H1 (cell line): ENCODE data around the gene HMCN2. TPM values are rescaled to one million over a fixed set of nuclear protein-coding genes. Genes with fewer than 3 reads are reported as not detected.

Experiments used
- BRCA1 ChIP-seq: IDR thresholded peaks from 2 replicates; pipeline ENCODE4 v1.6.1; 2012; ENCODE audit warnings: low read depth, low read length, improper control_type of control experiment
- CEBPB ChIP-seq: IDR thresholded peaks from 2 replicates; pipeline ENCODE4 v1.6.1; 2012; ENCODE audit warnings: low read depth, low read length
- EP300 ChIP-seq, 2 experiments: IDR thresholded peaks; 1 replicate in 1 of 2; 2 replicates in 1 of 2; pipeline ENCODE4 v1.6.1; 2011 to 2012; ENCODE audit warnings: low read depth in 2 of 2, low read length in 2 of 2, mild to moderate bottlenecking in 2 of 2, borderline replicate concordance in 1 of 2, inconsistent platforms in 1 of 2, moderate library complexity in 1 of 2
- RXRA ChIP-seq: IDR thresholded peaks from 2 replicates; pipeline ENCODE4 v1.6.1; 2011; ENCODE audit warnings: low read depth, mild to moderate bottlenecking, low read length, moderate library complexity; ENCODE audit not compliant: insufficient read depth
- SIRT6 ChIP-seq: IDR thresholded peaks from one replicate; pipeline ENCODE4 v1.7.1; 2012; ENCODE audit warnings: low read length, inconsistent platforms
- SP1 ChIP-seq: IDR thresholded peaks from 2 replicates; pipeline ENCODE4 v1.6.1; 2011; ENCODE audit warnings: low read depth, low read length
- SP2 ChIP-seq: IDR thresholded peaks from 2 replicates; pipeline ENCODE4 v1.6.1; 2012; ENCODE audit warnings: mild to moderate bottlenecking, low read length, inconsistent platforms
- TAF7 ChIP-seq: optimal IDR thresholded peaks from 2 replicates; pipeline ENCODE3; 2011; ENCODE audit warnings: low read depth, mild to moderate bottlenecking, inconsistent platforms, low read length, moderate library complexity, borderline replicate concordance
- polyA plus RNA-seq, 7 experiments: library from polyadenylated mRNA; depleted of rRNA in 3 of 7; stranded (reverse) in 5 of 7; unstranded in 2 of 7; fragments of >200 nt in 5 of 7; fragments of 200-250 nt in 2 of 7; gene quantifications; 1 replicate in 5 of 7; 2 replicates in 1 of 7; 4 replicates in 1 of 7; pipeline versions ENCODE4 v1.2.1 to v1.2.3, GENCODE V29; 2011 to 2013; ENCODE audit warnings: missing spikeins in 2 of 7, mixed read lengths in 2 of 7
- total RNA-seq: library from RNA; stranded (reverse); fragmentation: NEBNext Ultra II Directional; extraction: Animal tissue kit (Norgen Biotek cat#: 25700); gene quantifications from 2 replicates; pipeline ENCODE4 v1.2.1, GENCODE V29; 2021
- TF ChIP-seq, protein P1 (sequence below), 3 experiments: IDR thresholded peaks; 1 replicate in 2 of 3; 2 replicates in 1 of 3; pipeline versions ENCODE4 v1.5.1 to v1.6.1; 2011; ENCODE audit warnings: low read length in 3 of 3, mild to moderate bottlenecking in 3 of 3, inconsistent platforms in 2 of 3, low read depth in 1 of 3, moderate library complexity in 1 of 3; ENCODE audit not compliant: insufficient read depth in 1 of 3; ENCODE audit errors: control extremely low read depth in 1 of 3

HMCN2 gene
- total and polyA plus RNA-seq, 2 of the 8 experiments (the other 6 are each of a cell fraction or from before 2014, with no cell fraction given) = 5.0 to 9.1 TPM

DNA sequence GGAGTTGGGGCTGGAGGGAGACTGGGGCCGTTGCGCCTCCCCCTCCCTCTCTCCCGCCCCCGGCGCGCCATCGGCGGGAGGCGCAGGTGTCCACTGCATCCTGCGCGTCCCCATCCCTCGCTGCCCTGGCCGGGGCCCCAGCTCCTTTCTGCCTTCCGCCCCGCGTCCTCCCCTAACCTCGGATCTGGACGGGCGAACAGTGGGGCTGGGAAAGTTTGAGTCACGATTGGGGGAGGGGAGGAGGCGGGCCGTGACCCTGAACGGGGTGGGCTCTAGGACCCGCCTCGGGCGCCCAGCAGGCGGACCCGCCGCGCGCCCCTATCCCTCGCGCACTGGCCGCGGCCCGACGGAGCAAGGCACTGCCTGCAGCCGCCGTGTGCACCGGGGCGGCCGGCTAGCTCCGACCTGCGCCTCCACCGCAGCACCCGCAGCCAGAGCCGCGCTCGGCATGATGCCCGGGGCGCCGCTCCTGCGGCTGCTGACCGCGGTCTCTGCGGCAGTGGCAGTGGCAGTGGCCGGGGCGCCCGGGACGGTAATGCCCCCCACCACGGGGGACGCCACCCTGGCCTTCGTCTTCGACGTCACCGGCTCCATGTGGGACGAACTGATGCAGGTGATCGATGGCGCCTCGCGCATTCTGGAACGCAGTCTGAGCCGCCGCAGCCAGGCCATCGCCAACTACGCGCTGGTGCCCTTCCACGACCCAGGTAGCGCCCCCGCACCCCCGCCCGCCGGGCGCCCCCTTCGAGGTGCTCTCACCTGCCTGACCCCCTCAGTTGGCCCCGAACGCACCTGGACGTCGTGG, at the start of gene HMCN2 (continued):
- TF ChIP-seq EP300 (IDR thresholded peaks at IDR 0.05; ENCODE audit: borderline replicate concordance in 1 of 2, low read depth in 2 of 2, low read length in 2 of 2) (peak in 1 of 2 experiments; percentile 59; a peak in 1 of 3 replicates), SIRT6 (no peak), RXRA (no peak), CEBPB (no peak), BRCA1 (no peak), SP2 (no peak), SP1 (0 out of 2 replicates have a peak, but pooled peaks have one; percentile 22), TAF7 (peak; percentile 36)
- TF ChIP-seq, protein P1, sequence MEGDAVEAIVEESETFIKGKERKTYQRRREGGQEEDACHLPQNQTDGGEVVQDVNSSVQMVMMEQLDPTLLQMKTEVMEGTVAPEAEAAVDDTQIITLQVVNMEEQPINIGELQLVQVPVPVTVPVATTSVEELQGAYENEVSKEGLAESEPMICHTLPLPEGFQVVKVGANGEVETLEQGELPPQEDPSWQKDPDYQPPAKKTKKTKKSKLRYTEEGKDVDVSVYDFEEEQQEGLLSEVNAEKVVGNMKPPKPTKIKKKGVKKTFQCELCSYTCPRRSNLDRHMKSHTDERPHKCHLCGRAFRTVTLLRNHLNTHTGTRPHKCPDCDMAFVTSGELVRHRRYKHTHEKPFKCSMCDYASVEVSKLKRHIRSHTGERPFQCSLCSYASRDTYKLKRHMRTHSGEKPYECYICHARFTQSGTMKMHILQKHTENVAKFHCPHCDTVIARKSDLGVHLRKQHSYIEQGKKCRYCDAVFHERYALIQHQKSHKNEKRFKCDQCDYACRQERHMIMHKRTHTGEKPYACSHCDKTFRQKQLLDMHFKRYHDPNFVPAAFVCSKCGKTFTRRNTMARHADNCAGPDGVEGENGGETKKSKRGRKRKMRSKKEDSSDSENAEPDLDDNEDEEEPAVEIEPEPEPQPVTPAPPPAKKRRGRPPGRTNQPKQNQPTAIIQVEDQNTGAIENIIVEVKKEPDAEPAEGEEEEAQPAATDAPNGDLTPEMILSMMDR (IDR thresholded peaks at IDR 0.05; ENCODE audit: control extremely low read depth in 1 of 3, insufficient read depth in 1 of 3, low read depth in 1 of 3, low read length in 3 of 3) = no peak; a peak in 1 of 4 replicates
